Stimulated activated CD4-positive, alpha-beta T cell treated with anti-CD3 and anti-CD28 coated beads, TNF-alpha, amount 100 ng/mL, for 1 hour (primary cell): ENCODE measurements around the gene STK33.

Experiments
- DNase-seq, 3 donors: peaks; one replicate each; pipeline ENCODE4 v3.0.0-alpha.2; 2020; ENCODE audit warnings: low read depth in 3 of 3, low spot score in 1 of 3

STK33 gene

GRCh38 chr11:8357891-8358566 lies 236.0 kb downstream of the STK33 start:
- DNase-seq = no peak

GRCh38 chr11:8357505-8357888 lies 236.5 kb downstream of the STK33 start:
- DNase-seq = no peak

- no peak for DNase-seq
Measured at GRCh38 chr11:8356721-8357504, 237.1 kb downstream of the STK33 start.

- no peak for DNase-seq
Measured at GRCh38 chr11:8356216-8356615, 237.8 kb downstream of the STK33 start.

- DNase-seq = no peak
Measured at GRCh38 chr11:8355416-8355742, 238.6 kb downstream of the STK33 start.

- no peak for DNase-seq
Measured at GRCh38 chr11:8354622-8355415, 239.2 kb downstream of the STK33 start.

- DNase-seq = no peak
Measured at GRCh38 chr11:8352876-8353505, 241.0 kb downstream of the STK33 start.

- DNase-seq = no peak
Measured at GRCh38 chr11:8352103-8352875, 241.7 kb downstream of the STK33 start.

GRCh38 chr11:8351223-8351622 lies 242.8 kb downstream of the STK33 start:
- DNase-seq = no peak

- DNase-seq = no peak
Measured at GRCh38 chr11:8347978-8348377, 246.1 kb downstream of the STK33 start.

GRCh38 chr11:8346157-8346755 lies 247.8 kb downstream of the STK33 start:
- DNase-seq = no peak

GRCh38 chr11:8345179-8345578 lies 248.8 kb downstream of the STK33 start:
- DNase-seq = no peak

GRCh38 chr11:8344346-8344745 lies 249.7 kb downstream of the STK33 start:
- DNase-seq = no peak

GRCh38 chr11:8342821-8343681 lies 251.0 kb downstream of the STK33 start:
- no peak for DNase-seq

- no peak for DNase-seq
Measured at GRCh38 chr11:8341996-8342395, 252.0 kb downstream of the STK33 start.
